Neural cell (in vitro differentiated cells): ENCODE measurements around the gene MAML3.

Source experiments
- EZH2 ChIP-seq: fragments of 200-600, 300-800 bp; shearing (Covaris generic), sonication (generic); IDR thresholded peaks from 2 replicates; pipeline ENCODE4 v1.6.1; 2014; ENCODE audit warnings: antibody characterized with exemption, low read length, borderline replicate concordance, mild to moderate bottlenecking; ENCODE audit not compliant: insufficient read depth, poor library complexity, severe bottlenecking
- REST ChIP-seq: IDR thresholded peaks from 2 replicates; pipeline ENCODE4 v1.6.1; 2012; ENCODE audit warnings: borderline replicate concordance
- TF ChIP-seq, protein P1 (sequence below): fragments of 450-650 bp; IDR thresholded peaks from 2 replicates; pipeline ENCODE4 v1.5.1; 2014; ENCODE audit warnings: antibody characterized with exemption, mild to moderate bottlenecking, moderate library complexity; ENCODE audit not compliant: poor library complexity, severe bottlenecking

GRCh38 chr4:140019619-140020347, 134.2 kb downstream of the MAML3 start:
- TF ChIP-seq, protein P1, sequence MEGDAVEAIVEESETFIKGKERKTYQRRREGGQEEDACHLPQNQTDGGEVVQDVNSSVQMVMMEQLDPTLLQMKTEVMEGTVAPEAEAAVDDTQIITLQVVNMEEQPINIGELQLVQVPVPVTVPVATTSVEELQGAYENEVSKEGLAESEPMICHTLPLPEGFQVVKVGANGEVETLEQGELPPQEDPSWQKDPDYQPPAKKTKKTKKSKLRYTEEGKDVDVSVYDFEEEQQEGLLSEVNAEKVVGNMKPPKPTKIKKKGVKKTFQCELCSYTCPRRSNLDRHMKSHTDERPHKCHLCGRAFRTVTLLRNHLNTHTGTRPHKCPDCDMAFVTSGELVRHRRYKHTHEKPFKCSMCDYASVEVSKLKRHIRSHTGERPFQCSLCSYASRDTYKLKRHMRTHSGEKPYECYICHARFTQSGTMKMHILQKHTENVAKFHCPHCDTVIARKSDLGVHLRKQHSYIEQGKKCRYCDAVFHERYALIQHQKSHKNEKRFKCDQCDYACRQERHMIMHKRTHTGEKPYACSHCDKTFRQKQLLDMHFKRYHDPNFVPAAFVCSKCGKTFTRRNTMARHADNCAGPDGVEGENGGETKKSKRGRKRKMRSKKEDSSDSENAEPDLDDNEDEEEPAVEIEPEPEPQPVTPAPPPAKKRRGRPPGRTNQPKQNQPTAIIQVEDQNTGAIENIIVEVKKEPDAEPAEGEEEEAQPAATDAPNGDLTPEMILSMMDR: no peak
- no peak for TF ChIP-seq EZH2
- TF ChIP-seq REST: no peak
